Raji (cell line): ENCODE data around the gene SMIM44.

Experiments
- POLR2A ChIP-seq: IDR thresholded peaks from 2 replicates; pipeline ENCODE4 v1.6.1; 2011; ENCODE audit warnings: low read depth, low read length, control low read depth; ENCODE audit not compliant: insufficient read depth

SMIM44 gene

GRCh38 chr19:3476830-3477229, 6.4 kb downstream of the SMIM44 start:
- no peak for TF ChIP-seq POLR2A

GRCh38 chr19:3475449-3475848, 7.8 kb downstream of the SMIM44 start:
- TF ChIP-seq POLR2A = no peak

GRCh38 chr19:3474614-3475013, 8.6 kb downstream of the SMIM44 start:
- no peak for TF ChIP-seq POLR2A

GRCh38 chr19:3474010-3474409, 9.2 kb downstream of the SMIM44 start:
- TF ChIP-seq POLR2A = no peak

- no peak for TF ChIP-seq POLR2A
These were observed 11.1 kb downstream of the SMIM44 start for GRCh38 chr19:3471954-3472655.

GRCh38 chr19:3470500-3471128, 12.6 kb downstream of the SMIM44 start:
- no peak for TF ChIP-seq POLR2A

- TF ChIP-seq POLR2A = no peak
These were observed 13.4 kb downstream of the SMIM44 start for GRCh38 chr19:3469638-3470499.

- no peak for TF ChIP-seq POLR2A
These were observed 15.0 kb downstream of the SMIM44 start for GRCh38 chr19:3468211-3468610.

- no peak for TF ChIP-seq POLR2A
These were observed 15.6 kb downstream of the SMIM44 start for GRCh38 chr19:3467437-3468198.

- no peak for TF ChIP-seq POLR2A
These were observed 16.6 kb downstream of the SMIM44 start for GRCh38 chr19:3466635-3467034.

- no peak for TF ChIP-seq POLR2A
These were observed 17.7 kb downstream of the SMIM44 start for GRCh38 chr19:3465552-3465951.

GRCh38 chr19:3464587-3465235, 18.5 kb downstream of the SMIM44 start:
- TF ChIP-seq POLR2A = no peak

GRCh38 chr19:3463714-3464586, 19.3 kb downstream of the SMIM44 start:
- no peak for TF ChIP-seq POLR2A
